HL-60/S4 (cell line): ENCODE data around the gene TP53.
"Not testable (repeated sequence)": the region's sequence is repeated elsewhere in the genome, so short reads cannot be mapped to it uniquely, and the experiment has no call there.

Experiments used
- in situ Hi-C: fragments of 300-500 bp; cut with MboI; formaldehyde crosslinking; loops from 2 replicates; pipeline ENCODE4 v1.14.3; 2022; ENCODE audit warnings: low sequenced_read_pairs

The TP53 gene

DNA sequence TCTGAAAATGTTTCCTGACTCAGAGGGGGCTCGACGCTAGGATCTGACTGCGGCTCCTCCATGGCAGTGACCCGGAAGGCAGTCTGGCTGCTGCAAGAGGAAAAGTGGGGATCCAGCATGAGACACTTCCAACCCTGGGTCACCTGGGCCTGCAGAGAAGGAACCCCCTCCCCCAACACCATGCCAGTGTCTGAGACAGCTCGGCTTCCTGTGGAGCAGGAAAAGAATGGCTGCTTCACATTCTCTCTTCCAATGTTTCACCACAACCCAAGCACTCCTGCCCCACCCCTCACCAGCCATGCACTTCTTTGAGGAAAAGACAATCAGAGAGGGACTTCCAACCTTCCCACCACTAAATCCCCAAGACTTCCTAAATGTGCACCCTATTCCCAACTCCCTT lies 10.8 kb downstream of the TP53 start:
- in situ Hi-C loops: no loop called here

DNA sequence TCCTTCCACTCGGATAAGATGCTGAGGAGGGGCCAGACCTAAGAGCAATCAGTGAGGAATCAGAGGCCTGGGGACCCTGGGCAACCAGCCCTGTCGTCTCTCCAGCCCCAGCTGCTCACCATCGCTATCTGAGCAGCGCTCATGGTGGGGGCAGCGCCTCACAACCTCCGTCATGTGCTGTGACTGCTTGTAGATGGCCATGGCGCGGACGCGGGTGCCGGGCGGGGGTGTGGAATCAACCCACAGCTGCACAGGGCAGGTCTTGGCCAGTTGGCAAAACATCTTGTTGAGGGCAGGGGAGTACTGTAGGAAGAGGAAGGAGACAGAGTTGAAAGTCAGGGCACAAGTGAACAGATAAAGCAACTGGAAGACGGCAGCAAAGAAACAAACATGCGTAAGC lies 12.4 kb downstream of the TP53 start:
- in situ Hi-C loops: no loop called here

DNA sequence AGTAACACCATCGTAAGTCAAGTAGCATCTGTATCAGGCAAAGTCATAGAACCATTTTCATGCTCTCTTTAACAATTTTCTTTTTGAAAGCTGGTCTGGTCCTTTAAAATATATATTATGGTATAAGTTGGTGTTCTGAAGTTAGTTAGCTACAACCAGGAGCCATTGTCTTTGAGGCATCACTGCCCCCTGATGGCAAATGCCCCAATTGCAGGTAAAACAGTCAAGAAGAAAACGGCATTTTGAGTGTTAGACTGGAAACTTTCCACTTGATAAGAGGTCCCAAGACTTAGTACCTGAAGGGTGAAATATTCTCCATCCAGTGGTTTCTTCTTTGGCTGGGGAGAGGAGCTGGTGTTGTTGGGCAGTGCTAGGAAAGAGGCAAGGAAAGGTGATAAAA lies 14.1 kb downstream of the TP53 start:
- in situ Hi-C loops: no loop called here

DNA sequence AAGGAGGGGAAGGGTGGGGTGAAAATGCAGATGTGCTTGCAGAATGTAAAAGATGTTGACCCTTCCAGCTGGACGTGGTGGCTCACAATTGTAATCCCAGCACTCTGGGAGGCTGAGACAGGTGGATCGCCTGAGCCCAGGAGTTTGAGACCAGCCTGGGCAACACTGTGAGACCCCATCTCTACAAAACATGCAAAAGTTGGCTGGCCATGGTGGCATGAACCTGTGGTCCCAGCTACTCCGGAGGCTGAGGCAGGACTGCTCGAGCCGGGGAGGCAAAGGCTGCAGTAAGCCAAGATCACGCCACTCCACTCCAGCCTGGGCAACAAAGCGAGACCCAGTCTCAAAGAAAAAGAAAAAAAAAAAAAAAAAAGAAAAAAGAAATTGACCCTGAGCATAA lies 18.8 kb downstream of the TP53 start:
- in situ Hi-C loops: no loop called here

DNA sequence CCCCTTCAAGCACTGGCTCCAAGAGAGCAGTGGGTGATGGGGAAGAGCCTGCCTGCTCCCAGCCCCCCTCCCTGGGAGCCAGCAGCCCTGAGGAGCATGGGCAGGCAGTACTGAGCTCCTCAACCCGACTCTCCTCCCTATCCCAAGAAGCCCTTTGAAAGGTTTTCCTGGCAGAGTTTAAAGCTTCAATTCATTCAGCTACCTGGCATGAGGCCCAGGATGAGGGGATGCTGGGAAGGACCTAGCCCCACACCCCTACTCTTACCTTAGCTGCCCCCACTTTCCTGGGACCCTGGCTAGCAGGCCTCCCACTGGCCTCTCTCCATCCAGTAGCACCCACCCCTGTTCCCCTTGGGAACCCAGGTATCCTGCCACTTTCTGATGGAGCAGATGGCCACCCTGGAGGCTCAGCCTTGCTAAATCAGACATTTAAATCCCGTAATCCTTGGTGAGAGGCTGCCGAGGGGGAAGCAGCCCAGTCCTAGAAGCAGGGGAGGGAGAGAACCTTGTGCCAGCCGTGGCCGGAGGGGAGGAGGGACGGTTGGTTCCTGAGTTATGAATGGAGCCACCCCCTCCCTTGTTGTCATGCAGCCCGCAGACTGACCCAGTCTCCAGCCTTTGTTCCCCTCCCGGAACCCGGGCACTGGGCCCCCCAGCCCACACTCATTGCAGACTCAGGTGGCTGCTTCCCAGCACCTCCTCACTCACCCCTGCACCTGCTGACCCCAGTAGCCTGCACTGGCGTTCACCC lies 19.5 kb downstream of the TP53 start:
- in situ Hi-C loops: no loop called here

DNA sequence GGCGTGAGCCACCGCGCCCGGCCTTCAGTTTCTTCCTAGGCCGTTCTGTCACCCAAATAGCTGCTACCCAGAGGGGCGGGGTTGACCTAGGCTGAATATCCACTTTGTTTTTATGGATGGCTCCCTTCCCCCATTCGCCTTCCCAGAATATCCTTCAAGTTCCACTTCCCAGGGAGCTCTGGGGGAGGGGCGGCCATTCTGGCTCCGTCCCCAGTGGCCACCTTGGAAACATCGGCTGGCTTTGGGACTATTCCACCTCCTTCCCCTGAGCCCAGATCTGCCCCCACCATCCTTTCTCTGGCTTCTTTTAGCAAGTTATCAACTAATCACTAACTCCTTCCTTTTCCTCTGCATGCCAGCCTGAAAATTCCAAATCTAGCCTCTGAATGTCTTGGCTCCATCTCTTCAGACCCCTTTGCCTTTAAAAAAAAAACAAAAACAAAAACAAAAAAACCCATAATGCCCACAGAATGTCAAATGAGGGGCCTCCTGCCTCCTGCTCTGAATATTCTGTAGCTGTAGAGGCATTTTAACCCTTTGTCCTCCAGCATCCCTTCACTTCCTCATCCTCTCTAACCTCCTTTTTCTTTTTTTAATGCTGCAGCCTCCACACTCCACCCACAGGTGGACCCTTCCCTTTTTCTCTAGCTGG lies 30.2 kb downstream of the TP53 start:
- in situ Hi-C loops: no loop called here

DNA sequence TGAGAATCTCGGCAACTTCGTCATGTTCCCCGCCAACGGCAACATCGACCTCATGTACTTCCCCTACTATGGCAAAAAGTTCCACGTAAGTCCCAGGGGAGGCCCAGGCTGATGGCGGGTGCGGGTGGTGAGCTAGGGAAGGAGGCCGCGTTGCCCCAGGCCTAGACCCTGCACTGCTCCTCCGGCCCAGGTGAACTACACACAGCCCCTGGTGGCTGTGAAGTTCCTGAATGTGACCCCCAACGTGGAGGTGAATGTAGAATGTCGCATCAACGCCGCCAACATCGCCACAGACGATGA lies 31.8 kb downstream of the TP53 start:
- in situ Hi-C loops: no loop called here

DNA sequence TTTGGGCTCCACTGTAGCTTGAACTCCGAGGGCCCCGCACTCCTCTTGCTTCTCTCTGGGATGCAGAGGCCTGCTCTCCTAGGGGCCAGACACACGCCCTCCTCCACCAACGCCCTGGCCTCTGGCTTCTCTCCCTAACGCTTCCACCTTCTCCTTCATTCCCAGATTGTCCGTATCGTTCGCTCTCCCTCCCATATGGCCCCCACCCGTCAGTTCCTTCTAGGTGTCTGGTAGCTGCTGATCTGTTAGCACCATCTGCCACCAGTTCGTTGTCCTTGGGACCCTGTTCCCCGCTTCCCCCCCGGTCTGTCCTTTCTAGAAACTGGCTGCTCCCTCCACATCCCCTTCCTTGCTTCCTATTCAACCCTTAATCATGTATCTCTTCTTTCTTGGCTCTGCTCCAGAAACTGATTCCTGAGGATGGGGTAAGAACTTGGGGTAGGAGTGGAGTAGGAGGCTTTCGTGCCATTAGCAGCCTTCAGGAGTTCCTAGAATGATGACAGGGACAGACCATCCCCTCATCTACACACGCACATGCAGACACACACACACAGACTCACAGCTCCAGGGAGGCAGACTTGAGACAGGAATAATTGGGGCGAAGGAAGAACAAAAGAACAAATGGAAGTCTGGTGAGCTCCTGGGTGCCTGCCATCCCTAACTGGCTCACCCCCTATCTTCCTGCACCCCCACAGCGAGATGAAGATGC lies 32.3 kb downstream of the TP53 start:
- in situ Hi-C loops: no loop called here

DNA sequence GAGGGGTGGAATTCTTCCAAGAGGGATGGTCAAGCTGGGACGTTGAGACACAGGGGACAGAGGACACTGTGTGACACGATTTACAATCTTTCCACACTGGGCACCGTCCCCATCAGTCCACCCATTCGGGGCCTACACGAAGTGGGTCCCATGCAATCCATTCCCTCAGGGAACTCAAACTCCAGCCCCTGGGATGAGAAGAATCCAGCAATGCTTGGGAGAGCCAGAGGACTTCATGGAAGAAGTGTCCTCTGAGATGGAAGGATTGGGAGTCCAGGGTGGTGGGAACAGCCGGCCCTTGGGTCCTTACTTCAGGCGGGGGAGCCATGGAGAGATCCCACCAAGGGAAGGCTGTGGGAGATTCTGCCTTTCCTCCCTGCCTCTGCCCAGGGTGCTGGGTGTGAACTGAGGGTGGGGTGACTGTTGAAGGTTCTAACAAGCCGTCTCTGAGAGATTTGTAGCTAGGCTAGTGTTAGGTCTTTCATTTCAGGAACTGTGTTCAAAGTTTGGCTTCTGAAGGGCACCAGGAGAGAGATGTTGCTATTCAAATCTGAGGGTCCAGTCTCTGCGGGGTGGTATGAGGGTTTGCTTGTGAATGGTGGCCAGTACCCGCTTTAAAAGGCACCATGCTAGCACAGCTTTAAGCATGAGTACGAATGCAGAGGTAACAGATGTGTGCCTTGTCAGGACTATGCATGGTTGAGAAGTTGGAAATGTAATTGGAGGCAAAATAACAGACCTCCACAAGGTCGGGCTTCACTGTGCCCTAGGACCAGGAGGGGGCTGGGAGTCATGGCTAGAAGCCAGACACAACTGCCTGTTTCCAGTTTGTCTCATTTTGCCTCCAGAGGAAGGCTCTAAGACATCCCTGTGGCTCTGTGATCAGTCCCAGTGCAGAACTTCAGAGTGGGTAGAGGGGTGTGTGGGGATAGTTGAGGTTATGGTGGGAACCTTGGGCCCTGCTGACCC lies 34.6 kb downstream of the TP53 start:
- in situ Hi-C loops: no loop called here

DNA sequence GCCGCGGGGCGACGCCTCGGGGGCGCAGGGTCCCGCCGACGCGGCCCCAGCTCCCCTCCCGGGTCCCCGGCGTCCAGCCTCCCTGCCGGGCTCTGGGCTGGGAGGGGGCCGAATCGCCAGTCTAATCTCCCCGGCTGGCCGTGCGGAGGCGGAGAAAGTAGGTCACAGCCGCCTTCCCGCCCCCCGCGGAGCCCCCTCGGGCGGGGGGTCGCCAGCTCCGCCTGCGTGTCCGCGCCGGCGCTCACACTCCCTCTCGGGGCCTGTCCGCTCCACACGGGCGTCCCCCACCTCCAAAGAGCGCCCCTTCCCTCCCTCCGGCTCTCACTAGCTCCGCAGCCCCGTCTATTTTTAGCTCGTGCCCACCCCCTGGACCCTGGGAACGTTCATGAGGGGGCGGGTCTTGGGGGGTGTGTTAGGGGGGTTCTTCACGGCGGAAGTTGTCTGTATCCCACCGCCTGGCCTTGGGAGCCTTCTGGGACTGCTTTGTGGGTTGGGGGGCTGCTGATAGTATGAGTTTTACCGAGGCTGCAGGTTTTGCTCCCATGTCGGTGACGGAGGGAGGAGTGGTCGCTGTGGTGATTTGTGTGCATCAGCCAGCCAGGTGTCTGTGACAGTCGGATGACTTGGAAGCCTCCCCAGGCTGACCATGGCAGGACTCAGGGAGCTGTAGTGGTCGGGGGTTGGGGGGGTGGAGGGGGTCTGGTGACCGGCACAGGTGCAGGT lies 35.5 kb downstream of the TP53 start:
- in situ Hi-C loops: no loop called here

DNA sequence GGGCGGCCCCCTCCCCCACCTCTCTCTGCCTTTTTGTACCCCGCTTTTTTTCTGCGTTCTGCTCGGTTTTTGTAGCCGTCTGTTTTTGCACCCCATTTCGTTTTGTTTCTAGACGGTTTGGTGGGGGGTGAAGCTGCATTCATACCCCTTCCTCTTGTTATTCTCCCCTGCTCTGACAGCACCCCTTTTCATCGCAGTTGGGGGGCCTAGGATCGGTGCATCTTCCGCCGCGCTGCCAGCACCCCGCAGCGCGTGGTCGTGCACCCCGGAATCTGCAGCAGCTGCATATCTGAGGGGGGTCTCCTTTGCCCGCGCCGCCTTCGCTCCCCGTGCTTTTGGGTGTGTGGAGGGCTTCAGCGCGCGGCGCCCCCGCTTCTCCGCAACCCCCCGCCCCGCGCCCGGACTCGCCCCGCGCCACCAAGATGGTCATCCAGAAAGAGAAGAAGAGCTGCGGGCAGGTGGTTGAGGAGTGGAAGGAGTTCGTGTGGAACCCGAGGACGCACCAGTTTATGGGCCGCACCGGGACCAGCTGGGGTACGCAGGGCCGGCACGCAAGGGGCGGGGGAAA lies 36.1 kb downstream of the TP53 start:
- in situ Hi-C loops: no loop called here

DNA sequence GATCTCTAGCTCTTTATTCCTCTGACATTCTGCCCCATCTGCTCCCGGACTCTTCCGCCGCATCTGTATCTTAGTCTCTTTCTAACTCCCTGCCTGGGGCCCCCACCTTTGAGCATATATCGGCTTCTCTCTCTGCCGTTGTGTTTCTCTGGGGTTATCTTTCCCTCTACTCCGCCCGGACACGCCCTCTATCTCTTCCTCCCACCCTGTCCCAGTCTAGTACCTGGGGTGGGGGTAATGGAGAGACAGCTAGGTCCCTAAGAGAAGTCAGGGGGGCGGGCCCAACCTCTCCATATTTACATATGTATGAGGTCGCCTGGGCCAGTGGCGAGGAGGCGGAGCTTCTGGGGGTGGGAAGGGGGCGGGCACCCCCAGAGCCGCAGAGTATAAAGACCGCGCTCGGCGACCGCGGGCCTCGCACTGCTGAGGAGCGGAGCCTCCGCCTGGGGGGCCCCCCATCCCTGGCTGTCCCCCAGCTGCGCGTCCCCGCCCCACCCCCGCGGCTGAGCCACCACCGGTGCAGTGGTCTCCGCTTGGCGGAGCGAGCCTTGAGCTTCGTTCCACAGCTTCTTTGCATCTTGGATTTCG lies 36.7 kb downstream of the TP53 start, which contains the start of gene ATP1B2:
ATP1B2 (plus strand) TSS at position 418 of the 588 bp plus-strand sequence. CDS start 593 bp downstream, outside the sequence.
- in situ Hi-C loops: no loop called here

DNA sequence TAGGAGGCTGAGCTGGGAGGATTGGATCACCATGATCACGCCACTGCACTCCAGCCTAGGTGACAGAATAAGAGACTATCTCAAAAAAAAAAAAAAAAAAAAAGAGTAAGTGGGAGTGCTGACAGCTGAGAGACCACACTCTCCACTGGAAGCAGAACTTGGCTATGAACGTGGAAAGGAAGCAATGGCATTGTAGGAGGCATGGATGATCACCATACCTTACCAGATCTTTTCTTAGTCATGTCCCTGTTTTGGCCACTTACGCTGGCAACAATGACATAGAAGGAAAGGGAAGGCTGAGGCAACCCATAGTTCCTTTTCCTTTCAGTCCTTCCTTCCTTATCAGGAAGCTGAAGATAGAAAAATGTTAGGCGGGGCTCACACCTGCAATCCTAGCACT lies 40.3 kb downstream of the TP53 start:
- in situ Hi-C loops: no loop called here

DNA sequence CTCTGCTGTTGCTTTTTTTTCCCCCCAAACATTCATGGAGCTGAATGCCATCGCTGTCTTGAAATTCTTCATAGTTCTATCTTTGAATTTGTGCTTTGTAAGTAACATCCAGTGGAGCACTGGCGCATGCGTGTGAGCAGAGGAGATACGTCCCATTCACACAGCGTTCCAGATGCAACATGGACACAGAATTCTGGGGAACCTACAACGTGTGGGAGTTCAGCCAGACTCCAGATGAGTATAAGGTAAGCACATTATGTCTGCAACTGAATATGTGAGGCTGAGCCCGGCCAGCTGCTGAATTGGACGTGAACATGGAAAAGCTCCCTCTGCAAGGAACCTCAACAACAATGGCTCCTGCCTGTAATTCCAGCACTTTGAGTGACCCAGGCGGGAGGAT lies 40.8 kb downstream of the TP53 start:
- in situ Hi-C loops: no loop called here

DNA sequence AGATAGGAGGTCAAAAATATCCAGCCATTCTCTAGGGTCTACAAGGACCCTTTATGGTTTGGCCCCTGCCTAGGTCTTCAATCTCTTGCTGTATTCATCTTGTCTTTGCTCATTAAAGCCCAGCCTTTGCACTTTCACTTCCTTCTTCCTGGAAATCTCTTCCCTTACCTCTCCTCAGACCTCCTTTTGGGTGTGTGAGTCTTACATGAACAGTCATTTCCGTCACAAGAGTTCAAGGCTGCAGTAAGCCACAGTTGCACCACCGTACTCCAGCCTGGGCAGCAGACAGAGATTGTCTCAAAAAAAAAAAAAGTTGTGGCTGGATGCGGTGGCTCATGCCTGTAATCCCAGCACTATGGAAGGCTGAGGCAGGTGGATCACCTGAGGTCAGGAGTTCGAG lies 42.5 kb downstream of the TP53 start:
- in situ Hi-C loops: no loop called here

DNA sequence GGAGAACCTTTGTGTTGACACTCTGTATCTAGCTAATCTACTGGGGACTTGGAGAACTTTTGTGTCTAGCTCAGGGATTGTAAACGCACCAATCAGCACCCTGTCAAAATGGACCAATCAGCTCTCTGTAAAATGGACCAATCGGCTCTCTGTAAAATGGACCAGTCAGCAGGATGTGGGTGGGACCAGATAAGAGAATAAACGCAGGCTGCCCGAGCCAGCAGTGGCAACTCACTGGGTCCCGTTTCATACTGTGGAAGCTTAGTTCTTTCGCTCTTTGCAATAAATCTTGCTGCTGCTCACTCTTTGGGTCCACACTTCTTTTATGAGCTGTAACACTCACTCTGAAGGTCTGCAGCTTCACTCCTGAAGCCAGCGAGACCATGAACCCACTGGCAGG lies 45.7 kb downstream of the TP53 start:
- in situ Hi-C loops: not testable (repeated sequence)

DNA sequence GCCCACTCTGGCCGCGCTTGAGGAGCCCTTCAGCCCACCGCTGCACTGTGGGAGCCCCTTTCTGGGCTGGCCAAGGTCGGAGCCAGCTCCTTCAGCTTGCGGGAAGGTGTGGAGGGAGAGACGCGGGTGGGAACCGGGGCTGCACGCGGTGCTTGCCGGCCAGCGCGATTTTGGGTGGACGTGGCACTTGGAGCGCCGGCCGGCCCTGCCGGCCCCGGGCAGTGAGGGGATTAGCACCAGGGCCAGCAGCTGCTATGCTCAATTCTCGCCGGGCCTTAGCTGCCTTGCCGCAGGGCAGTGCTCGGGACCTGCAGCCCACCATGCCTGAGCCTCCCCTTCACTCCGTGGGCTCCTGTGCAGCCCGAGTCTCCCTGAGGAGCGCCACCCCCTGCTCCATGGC lies 46.5 kb downstream of the TP53 start:
- in situ Hi-C loops: no loop called here

DNA sequence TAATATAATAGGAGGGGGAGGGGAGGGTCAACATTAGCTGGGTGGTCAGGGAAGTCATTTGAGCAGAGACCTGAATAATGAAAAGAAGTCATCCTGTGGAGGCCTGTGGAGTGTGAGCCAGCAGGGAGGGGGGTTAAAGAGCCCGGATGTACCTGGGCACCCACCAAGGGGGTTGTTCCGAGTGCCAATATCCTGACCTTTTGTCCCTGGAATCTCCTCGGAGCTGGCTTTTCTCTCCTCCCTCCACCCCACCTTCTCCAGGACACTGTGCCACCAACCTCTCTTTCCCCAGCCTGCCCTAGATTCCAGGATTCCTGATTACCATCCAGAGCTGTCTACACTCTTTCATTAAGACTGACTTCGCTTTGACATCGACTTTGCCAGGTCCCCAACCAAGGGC lies 51.1 kb downstream of the TP53 start:
- in situ Hi-C loops: no loop called here

DNA sequence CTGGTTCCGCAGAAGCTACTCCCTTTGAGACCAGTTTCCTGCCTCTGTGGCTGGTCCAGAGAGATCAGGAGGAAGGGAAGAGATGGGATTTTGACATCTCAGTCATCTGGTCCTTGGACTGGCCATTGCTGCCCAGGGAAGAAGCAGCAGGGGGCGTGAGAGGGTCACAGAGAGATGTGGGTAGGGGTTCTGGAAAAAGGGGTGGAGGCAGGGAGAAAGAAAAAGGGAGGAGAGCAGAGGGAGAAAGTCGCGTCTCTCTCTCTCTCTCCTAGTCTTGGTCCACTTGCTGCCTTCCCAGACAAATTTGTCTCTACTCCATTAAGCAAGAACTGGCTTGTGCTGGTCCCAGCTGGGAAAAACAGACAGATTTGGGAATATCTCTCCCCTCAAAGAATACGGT lies 52.9 kb downstream of the TP53 start:
- in situ Hi-C loops: no loop called here

DNA sequence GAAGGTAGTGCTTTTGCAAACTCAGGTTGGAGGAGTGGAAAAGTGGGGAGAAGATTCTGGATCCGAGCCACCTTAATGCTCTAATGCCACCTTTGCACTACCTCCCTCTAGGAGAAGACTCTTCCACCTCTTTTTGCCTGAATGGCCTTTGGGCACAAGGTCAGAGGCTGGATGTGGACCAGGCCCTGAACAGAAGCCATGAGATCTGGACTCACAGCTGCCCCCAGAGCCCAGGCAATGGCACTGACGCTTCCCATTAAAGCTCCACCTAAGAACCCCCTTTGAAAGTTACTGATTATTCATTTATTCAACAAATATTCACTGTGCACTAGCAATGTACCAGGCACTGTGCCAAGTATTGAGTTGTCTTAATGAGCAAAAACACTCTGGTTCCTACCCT lies 54.2 kb downstream of the TP53 start:
- in situ Hi-C loops: no loop called here
